Raji (cell line): ENCODE data around the gene HMGCLL1.

Source experiments
- POLR2A ChIP-seq: IDR thresholded peaks from 2 replicates; pipeline ENCODE4 v1.6.1; 2011; ENCODE audit warnings: low read depth, low read length, control low read depth; ENCODE audit not compliant: insufficient read depth

HMGCLL1 gene

DNA sequence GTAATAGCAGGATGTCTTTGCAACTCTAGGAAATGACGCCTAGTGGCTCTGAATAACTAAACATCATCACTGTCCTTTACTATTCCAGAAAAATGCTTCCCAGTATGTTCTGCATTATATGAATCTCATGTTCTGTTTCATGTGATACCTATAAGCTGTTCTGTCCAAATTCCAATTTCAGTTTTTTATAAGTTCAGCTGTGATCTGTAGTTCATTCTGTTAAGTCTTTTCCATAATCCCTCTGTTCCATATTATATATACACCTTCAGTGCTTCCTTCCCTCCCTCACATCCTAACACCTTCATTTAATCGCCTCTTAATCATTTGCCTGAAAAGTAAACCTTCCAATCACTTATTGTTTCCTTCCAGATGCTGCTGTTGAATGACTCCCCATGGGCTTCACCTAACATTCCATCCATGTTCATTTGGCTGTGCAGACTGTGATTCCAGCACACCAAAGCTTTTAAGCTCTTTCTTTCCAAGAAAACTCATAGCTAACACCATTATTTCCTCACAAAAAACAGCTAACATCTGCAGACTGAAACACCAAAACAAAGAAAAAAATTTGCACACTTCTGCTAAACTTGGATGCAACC lies 18.6 kb downstream of the HMGCLL1 start:
- no peak for TF ChIP-seq POLR2A

DNA sequence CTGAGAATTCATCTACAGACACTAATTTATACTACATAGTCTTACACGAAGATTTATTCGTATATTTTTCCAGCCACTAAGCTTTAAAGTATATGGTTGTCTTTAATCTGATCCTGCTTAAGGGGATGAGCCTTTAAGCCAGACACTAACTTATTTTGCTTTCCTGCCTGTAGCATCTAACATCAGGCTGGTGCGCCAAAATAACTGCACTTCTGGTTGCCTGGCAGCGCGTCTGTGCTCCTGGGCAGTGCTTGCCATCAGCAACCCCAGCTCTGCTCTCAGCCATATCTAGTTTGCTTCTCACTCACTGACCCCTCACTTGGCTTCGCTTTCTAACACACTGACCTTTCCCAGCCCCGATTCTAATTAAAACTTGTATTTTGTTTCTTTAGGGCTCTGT lies 21.8 kb downstream of the HMGCLL1 start:
- TF ChIP-seq POLR2A: no peak

DNA sequence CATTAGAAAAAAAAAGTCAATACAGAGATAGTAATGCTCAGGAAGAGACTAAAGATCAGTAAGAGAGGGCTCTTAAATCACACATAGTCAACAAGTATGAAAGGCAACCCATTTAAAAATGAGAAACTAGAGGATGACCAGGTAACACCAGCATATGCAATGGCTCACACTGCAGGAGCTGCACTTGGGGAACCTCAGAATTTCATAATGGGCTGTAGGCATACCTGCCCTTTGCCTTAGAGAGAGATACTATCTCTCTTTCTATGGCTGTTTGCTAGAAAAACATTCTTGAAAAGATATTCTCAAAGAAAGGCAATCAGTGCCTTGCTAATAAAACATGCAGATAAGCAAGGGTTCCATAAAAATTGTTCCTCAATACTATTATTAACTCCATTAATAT lies 33.2 kb downstream of the HMGCLL1 start:
- no peak for TF ChIP-seq POLR2A

DNA sequence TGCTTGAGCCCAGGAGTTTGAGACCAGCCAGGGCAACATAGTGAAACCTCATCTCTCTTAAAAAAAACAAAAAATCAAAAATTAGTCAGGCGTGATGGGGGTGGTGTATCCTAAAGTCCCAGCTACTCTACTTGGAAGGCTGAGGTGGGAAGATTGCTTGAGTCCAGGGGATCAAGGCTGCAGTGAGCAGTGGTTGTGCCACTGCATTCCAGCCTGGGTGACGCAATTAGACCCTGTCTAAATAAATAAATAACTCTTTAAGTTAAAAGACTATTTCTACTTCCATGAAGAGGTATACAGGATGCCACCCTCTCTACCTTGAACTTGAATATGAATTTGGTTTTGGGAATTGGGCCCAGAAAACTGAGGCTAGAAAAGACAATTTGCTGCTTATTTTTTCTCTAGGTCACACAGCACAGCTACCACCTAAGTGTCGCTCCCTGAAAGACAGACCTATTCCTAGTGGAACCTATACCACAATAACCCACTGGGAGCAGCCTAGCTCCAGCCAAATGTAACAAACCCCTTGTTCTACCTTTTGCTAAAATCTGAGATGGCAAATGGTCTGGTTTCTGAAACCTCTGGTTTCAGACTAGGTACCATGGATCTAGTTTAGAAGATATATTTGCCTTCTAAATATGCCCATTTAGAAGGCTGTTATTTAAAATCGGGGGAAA lies 35.2 kb downstream of the HMGCLL1 start:
- no peak for TF ChIP-seq POLR2A

DNA sequence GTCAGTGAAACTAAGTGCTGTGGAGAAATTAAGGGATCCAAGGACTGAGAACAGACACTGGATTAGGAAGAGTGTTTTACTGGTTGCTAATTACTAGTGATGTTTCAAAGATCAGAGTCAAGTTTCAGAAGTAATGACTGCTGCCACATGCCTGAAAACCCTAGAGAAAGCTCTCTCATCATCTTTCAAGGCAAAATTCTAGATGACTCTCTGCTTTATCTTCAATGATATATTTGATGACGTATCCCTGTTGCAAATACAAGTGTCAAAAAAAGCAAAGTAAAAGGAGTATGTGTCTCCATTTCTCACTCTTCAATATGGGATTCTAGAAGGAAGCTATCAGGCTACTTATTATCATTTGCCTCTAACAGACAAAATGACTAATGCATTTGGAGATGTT lies 38.0 kb downstream of the HMGCLL1 start:
- TF ChIP-seq POLR2A: no peak

DNA sequence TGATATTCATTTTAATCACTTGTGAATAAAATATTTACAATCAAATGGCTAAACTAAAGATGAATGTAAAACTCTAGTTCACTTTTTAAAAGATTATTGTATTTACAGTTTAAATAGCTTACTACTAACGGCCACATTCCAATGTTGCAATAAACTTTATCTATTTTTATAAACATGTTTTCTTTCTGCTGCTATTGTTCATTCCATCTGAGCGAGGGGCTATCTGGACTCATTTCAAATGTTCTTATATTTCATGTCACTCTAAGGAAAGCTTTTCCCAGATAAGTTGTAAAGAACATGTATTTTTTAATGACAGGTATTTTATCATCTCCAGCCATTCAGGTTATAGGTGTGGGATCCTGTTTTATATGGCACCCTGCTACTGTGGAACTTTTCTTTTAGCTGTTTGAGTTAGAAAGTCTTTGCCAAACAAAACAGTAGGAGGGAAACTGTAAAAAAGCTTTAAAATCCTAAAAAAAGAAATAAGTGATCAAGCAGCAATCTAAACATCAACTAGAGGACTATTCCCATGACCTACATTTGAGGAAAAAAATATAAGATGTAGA lies 42.5 kb downstream of the HMGCLL1 start:
- TF ChIP-seq POLR2A: no peak

DNA sequence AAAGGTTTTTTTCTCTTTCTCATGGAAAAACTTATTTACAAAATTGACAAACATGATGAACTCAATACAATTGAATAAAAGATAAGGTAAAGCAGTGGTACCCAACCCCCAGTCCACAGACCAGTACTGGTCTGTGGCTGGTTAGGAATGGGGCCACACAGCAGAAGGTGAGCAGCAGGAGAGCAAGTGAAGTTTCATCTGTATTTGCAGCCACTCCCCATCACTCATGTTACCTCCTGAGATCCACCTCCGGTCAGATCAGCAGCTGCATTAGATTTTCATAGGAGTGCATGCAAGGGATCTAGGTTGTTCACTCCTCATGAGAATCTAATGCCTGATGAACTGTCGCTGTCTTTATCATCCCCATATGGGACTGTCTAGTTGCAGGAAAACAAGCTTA lies 47.5 kb downstream of the HMGCLL1 start:
- no peak for TF ChIP-seq POLR2A

DNA sequence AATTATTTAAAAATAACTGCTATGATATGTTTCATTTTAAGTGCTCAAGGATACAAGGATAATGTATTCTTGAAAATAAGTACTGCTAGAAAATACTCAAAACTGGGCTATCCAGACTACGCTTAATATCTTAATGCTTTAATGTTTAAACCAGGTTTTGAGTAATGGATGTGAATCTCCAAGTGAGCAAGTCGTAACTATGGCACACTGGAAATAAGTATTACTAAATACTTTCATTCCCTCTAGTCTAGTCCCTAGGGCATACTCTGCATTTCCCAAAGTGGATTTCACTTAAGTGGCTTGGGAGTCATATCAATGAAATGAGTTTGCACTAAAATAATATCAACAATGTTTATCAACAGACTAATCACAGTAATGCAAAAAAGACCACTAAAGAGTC lies 48.1 kb downstream of the HMGCLL1 start:
- no peak for TF ChIP-seq POLR2A

DNA sequence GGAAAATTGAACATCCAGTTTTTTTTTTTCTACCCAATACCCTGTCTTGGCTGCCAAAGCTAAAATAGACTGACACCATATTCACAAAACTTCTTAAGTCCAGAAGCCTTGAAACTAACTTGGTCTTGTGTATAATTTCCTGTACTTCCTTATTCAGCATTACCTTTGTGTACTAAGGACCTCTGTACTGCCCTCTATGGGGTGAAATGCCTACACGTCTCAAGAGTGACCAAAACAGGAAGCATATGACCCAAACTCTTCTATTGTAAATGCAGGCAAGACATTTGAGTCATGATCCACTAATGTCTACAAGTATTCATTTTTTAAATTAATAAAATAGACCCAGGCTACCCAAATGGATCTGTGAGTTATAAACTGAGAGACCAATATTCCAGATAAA lies 50.4 kb downstream of the HMGCLL1 start:
- no peak for TF ChIP-seq POLR2A

DNA sequence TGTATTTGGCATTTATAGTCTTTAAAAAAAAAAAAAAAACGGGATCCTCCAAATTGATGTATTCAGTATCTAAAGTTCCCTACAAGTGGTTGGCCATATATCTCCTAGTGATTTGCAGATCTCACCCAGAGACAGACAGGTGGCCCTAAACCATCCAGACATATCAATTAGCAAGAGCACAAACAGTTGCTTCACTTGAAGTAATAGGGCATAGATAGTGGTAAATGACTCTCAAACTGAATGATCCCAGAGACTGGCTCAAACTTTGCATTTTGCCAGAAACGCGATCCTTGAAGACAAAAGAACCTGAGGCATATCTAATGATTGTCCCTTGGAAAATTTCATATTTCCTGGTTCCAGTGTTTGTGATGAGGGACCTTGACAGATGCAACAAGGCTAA lies 54.6 kb downstream of the HMGCLL1 start:
- TF ChIP-seq POLR2A: no peak

DNA sequence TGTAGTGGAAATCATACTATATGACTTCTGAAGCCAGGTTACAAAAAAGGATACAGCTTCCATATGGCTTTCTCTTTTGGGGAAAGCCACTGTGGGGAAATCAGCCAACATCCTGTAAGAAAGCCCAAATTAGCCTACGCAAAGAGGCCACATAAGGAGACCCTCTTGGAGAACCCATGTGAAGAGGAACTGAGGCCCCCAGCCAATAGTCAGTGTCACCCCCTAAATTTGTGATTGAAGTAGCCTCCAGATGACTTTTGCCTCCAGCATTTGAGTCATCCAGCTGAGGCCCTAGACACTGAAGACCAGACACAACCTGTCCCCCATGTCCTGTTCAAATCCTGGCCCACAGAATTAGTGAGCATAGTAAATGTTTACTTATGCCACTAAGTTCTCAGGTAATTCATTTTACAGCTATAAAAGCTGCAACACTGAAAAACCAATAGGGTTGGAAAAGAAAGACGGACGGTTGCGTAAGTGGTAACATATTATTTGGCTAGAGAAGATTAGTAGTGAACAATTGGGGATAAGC lies 60.4 kb downstream of the HMGCLL1 start:
- TF ChIP-seq POLR2A: no peak

DNA sequence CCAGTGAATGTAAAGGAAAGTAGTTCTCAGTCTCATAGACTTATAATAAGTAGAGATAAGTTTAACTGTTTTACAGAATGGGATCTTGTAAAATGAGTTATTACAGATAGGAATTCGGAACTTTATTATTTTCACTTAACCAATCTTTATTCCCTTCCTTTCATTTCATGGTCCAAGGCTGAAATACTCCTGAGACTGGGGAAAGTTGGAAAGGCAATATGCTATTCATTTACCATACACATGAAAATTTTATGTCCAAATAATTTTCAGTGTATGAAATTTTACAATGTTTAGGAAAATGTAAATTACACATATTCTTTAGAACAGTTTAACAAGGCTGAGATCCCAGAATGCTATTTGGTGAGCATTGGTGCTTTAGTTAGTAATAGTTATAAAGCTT lies 62.3 kb downstream of the HMGCLL1 start:
- no peak for TF ChIP-seq POLR2A

DNA sequence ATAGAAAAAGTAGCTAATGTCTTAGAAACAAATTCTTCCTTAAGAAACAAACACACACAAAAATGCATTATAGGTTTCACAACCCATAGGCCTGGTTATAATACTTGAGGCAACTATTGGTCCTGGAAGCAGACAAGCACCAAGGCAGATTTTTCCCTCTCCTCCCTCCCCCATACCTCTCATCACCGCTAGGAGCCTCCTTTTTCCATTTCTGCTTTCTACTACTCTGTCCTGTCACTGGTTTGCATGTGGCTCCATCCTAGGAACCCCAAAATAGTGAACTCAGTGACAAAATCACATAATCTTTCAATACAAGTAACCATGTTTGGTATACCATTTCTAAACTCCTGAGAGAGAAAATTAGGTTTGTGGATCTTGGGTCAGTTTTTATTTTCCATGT lies 66.1 kb downstream of the HMGCLL1 start:
- TF ChIP-seq POLR2A: no peak

DNA sequence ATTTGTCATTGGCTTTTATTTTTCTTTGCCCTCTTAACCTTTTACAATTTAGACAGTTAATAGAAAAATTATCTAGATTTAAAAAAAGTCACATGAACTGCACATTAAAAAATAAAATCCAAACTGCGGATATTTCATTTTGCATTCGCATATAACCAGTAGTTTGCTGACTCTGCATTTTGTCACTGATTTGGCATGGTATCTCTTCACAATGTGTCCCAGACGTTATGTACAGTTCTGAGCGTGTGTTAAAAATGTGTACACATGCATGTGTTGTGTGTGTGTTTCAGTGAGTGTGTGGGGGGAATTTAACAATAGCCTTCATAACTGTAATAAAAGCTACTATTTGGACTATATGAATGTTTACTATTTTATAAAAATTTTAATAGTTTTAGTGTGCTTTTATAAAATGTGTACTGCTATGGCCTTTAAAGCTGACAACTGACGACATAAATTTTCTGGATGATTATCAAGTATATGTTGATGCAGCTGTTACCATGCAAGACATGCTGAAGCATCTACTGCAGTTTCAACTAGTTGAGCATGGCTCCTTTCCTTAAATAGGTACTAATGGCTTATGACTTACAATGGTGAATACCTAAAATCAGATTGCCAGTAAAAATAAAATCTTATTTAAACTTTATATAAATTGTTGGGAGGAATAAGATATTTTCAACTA lies 67.7 kb downstream of the HMGCLL1 start:
- no peak for TF ChIP-seq POLR2A

DNA sequence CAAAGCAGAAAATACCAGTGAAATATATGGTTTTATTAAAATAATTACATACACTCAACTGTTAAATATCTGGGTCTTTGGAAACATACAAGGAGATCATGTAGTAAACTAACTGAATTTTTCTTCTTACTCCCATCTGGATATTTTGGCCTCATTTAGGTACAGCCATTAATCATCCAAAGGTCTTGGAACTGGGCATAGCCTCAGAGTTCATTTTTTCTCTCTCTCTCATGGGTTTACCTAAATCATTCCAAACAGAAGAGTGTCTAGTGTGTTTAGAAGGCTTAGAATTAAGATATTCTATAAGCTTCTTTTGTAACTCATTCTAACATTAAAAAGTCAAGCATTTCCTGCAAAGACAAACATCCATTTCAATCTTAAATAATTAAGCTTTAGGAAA lies 79.4 kb downstream of the HMGCLL1 start:
- TF ChIP-seq POLR2A: no peak

DNA sequence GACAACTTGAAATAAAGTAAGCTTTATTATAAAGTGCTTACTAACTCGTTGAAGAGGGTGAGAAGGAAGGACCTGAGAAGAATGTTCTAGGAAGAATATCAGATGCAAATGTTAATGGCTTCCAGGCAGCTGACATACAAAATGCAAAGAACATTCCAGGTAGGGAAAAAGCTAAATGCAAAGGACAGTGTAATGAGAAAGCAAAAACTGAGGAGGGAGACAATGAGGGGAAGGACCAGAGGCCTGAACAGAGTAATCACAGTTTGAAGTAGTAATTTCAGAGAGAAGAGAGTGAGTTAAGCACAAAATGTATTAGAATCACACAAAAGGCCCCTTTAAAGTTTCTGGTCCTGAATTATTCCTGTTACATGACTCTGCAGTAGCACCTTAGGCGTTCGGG lies 81.3 kb downstream of the HMGCLL1 start:
- no peak for TF ChIP-seq POLR2A
